Right lobe of liver (tissue), 6 donors: Measurements from ENCODE around the gene GNAL. TPM values are rescaled to one million over a fixed set of nuclear protein-coding genes. Genes with fewer than 3 reads are reported as not detected.

Experiments used
- ATAC-seq, 4 donors: fragments of 200-7000 bp; cut with Tn5 transposase; one replicate each; pipeline ENCODE4 v1.9.1; 2020; ENCODE audit warnings: mild to moderate bottlenecking in 4 of 4, moderate library complexity in 4 of 4
- DNase-seq, 3 donors: peaks; one replicate each; pipeline ENCODE4 v3.0.0-alpha.2; 2020
- H3K27ac ChIP-seq, 3 donors: fragments of 200-600 bp; one replicate each; pipeline ENCODE4 v1.8.0; 2022
- H3K27me3 ChIP-seq, 2 donors: fragments of 200-600 bp; one replicate each; pipeline ENCODE4 v1.8.0; 2022
- H3K36me3 ChIP-seq, 4 donors: fragments of 200-600 bp; sonication (generic) in 1 of 4; one replicate each; pipeline versions ENCODE4 v1.5.1 to v1.8.0; 2017 to 2022; ENCODE audit warnings: control low read depth in 1 of 4
- H3K4me1 ChIP-seq, 4 donors: fragments of 200-600 bp; sonication (generic) in 1 of 4; one replicate each; pipeline versions ENCODE4 v1.5.1 to v1.8.0; 2017 to 2022; ENCODE audit warnings: control low read depth in 1 of 4
- H3K4me3 ChIP-seq, 3 donors: fragments of 200-600 bp; one replicate each; pipeline ENCODE4 v1.8.0; 2022
- H3K9me3 ChIP-seq, 4 donors: fragments of 200-600 bp; sonication (generic) in 1 of 4; one replicate each; pipeline versions ENCODE4 v1.5.1 to v1.8.0; 2017 to 2022; ENCODE audit warnings: control low read depth in 1 of 4
- CTCF ChIP-seq, 4 donors: fragments of 200-600 bp in 3 of 4; fragments of 450-650 bp in 1 of 4; IDR thresholded peaks; one replicate each; pipeline versions ENCODE4 v1.5.1 to v1.8.0; 2016 to 2022; ENCODE audit warnings: antibody characterized with exemption in 4 of 4, mild to moderate bottlenecking in 2 of 4
- POLR2A ChIP-seq: fragments of 450-650 bp; IDR thresholded peaks from one replicate; pipeline ENCODE4 v1.6.1; 2017; ENCODE audit warnings: antibody characterized with exemption, mild to moderate bottlenecking
- WGBS: methylation state at CpG from one replicate; pipeline ENCODE4 v1.1.6; 2018; ENCODE audit warnings: low coverage, low lambda C conversion rate; ENCODE audit not compliant: insufficient coverage; ENCODE audit errors: missing lambda C conversion rate; 5-methylcytosine and 5-hydroxymethylcytosine counted together
- intact Hi-C, 2 donors: fragments of 100-400 bp; cut with DNase I; formaldehyde crosslinking; loops; one replicate each; pipeline versions ENCODE4 v1.11.2 to v1.14.1; 2022
- total RNA-seq, 6 experiments: library from RNA; depleted of rRNA in 2 of 6; stranded (reverse); fragments of >200 nt in 2 of 6; fragmentation: NEBNext Ultra II Directional in 3 of 6; extraction: Animal tissue kit (Norgen Biotek cat#: 25700) in 3 of 6; gene quantifications; one replicate each; pipeline versions ENCODE4 v1.1.0 to v1.2.4, GENCODE V29; 2016 to 2023
- donor health status: DM: no; HTN: yes; CAD: no.
- donor health status: DM: no; HTN: no; CAD: no.
- donor health status: DM: no; HTN: no; CAD: no.
- donor health status: DM: no; HTN: yes; CAD: no.
- donor health status: DM: no; HTN: yes; CAD: no.

Gene GNAL
- total RNA-seq, 6 experiments from 2014 or later, result 0.19 to 1.9 (median 1.2) TPM

- TF ChIP-seq POLR2A (no peak), CTCF (IDR thresholded peaks at IDR 0.05) (no peak)
- Histone ChIP-seq H3K27ac (no peak overlapping the region), H3K4me3 (no peak overlapping the region), H3K36me3 (no peaks in the 10 kb centered on the region), H3K4me1 (no peaks in the 10 kb centered on the region), H3K27me3 (no peaks in the 10 kb centered on the region), H3K9me3 (no peaks in the 10 kb centered on the region)
- intact Hi-C loops, result no loop called here
- WGBS, result 66% methylated on average over 3 of the region's 3 CpGs
- DNase-seq (no peak), ATAC-seq (no peak)
Measured at GRCh38 chr18:11794195-11794594, 105.1 kb downstream of the GNAL start.

DNA sequence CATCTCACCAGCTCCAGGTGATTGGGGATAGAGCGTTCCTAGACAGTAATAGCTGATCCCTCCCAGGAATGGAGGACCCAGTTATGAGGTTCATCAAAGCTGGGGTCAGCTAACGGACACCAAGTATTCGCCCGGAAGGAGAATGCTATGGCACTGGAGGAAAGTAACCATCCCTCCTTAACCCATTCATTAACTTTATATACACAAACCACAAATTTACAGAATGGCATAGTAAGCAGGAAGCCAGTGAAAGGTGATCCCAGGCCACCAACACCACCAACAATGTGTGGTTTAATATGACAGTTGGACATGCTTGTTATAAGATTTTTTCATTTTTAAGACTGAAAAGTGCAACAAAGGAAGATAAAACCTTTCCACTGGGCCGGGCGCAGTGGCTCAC is 106.9 kb downstream of the GNAL start:
- no peaks in the 10 kb centered on the region for H3K4me1 ChIP-seq
- DNase-seq, result no peak
- H3K27ac ChIP-seq, result no peak overlapping the region
- H3K36me3 ChIP-seq, result no peaks in the 10 kb centered on the region
- intact Hi-C loops, result no loop called here
- H3K9me3 ChIP-seq, result no peaks in the 10 kb centered on the region
- no peaks in the 10 kb centered on the region for H3K27me3 ChIP-seq
- H3K4me3 ChIP-seq, result no peak overlapping the region
- WGBS, result 82% methylated on average over 3 of the region's 6 CpGs
- no peak for ATAC-seq
- TF ChIP-seq POLR2A (no peak), CTCF (IDR thresholded peaks at IDR 0.05) (no peak)

DNA sequence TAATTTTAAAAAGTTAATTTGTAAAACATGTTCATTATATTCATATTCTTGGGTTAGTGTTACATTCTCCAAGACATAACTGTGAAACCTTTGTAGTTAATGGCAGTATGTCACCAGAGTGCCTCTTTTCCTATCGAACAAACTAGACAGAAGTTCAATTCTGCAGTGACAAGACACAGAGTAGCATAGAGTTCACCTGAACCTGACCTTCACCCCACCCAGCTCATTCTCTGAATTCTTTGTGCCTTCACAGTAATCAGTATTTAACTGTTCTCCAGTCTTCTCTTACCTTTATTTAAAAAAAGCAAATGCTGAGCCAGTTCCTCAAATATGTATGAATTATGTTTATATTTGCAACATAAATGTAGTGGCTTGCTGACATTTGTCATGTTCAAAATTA is 109.2 kb downstream of the GNAL start:
- 44% methylated on average over 1 of the region's 1 CpG for WGBS
- H3K27ac ChIP-seq, result no peak overlapping the region
- ATAC-seq, result no peak
- no peaks in the 10 kb centered on the region for H3K36me3 ChIP-seq
- H3K4me1 ChIP-seq, result no peaks in the 10 kb centered on the region
- intact Hi-C loops, result no loop called here
- TF ChIP-seq POLR2A (no peak), CTCF (IDR thresholded peaks at IDR 0.05) (no peak)
- H3K27me3 ChIP-seq, result no peaks in the 10 kb centered on the region
- no peak overlapping the region for H3K4me3 ChIP-seq
- H3K9me3 ChIP-seq, result no peaks in the 10 kb centered on the region
- DNase-seq, result no peak

DNA sequence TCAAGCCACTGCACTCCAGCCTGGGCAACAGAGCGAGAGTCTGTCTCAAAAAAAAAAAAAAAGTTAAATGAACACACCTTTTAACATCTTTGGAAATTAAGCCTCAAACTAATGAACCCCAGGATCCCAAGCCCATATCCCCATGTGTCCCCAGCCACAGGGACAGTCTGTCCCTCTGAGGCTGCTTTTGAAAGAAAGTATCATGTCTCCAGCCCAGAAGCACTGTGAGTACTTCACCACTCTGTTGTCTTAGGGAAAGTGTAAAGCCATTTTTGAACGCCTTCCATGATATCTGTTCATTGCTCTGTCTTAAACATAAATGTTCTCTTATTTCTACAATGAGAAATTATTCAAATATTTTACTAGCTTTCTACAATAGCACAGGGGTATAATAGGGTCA is 110.0 kb downstream of the GNAL start:
- intact Hi-C loops, result no loop called here
- 95% methylated on average over 2 of the region's 2 CpGs for WGBS
- no peak overlapping the region for H3K4me3 ChIP-seq
- H3K4me1 ChIP-seq, result no peaks in the 10 kb centered on the region
- DNase-seq, result no peak
- ATAC-seq, result no peak
- no peak overlapping the region for H3K27ac ChIP-seq
- H3K9me3 ChIP-seq, result no peaks in the 10 kb centered on the region
- no peak for TF ChIP-seq CTCF (IDR thresholded peaks at IDR 0.05)
- TF ChIP-seq POLR2A, result no peak
- no peaks in the 10 kb centered on the region for H3K27me3 ChIP-seq
- no peaks in the 10 kb centered on the region for H3K36me3 ChIP-seq
